H1 (cell line): ENCODE data around the gene CARD11. TPM values are rescaled to one million over a fixed set of nuclear protein-coding genes. Genes with fewer than 3 reads are reported as not detected.

Experiments used
- CTCF ChIA-PET: fragments of 300-600 bp; sonication (Branson Sonifier 250); formaldehyde crosslinking; loops from one replicate; lab custom pipeline; 2021; ENCODE audit not compliant: partially characterized antibody; lab: Charles Lee
- POLR2A ChIA-PET: fragments of 300-600 bp; sonication (Branson Sonifier 250); formaldehyde crosslinking; loops from one replicate; lab custom pipeline; 2021; ENCODE audit warnings: inconsistent platforms; ENCODE audit not compliant: partially characterized antibody; lab: Charles Lee
- DNase-seq, 2 experiments: peaks; one replicate each; pipeline versions ENCODE4 v3.0.0 to v3.0.0-alpha.2; 2010 to 2022; ENCODE audit warnings: low spot score in 2 of 2, low read depth in 1 of 2, mixed read lengths in 1 of 2
- FAIRE-seq: peaks from 2 replicates; lab custom pipeline; 2011; peaks lifted over from hg19 to GRCh38; lab: Jason Lieb, UNC
- H2AFZ ChIP-seq: 2 replicates; pipeline ENCODE4 v1.8.1; 2012; ENCODE audit warnings: low read length, inconsistent platforms
- H2AK5ac ChIP-seq: 2 replicates; pipeline ENCODE4 v1.6.1; 2013; ENCODE audit warnings: low read depth, low read length
- H2BK120ac ChIP-seq: replicated peaks from 2 replicates; pipeline ENCODE3; 2013; ENCODE audit warnings: low read depth, low read length, inconsistent platforms
- H2BK12ac ChIP-seq: 2 replicates; pipeline ENCODE4 v1.6.1; 2013; ENCODE audit warnings: low read depth, low read length
- H2BK15ac ChIP-seq: 2 replicates; pipeline ENCODE4 v1.6.1; 2013; ENCODE audit warnings: low read length
- H2BK20ac ChIP-seq: 2 replicates; pipeline ENCODE4 v1.6.1; 2013; ENCODE audit warnings: low read length
- H2BK5ac ChIP-seq: 2 replicates; pipeline ENCODE4 v1.6.1; 2013; ENCODE audit warnings: low read depth, low read length
- H3K14ac ChIP-seq: 2 replicates; pipeline ENCODE4 v1.6.1; 2013; ENCODE audit warnings: inconsistent platforms; ENCODE audit not compliant: insufficient read length
- H3K18ac ChIP-seq: 2 replicates; pipeline ENCODE4 v1.6.1; 2013; ENCODE audit warnings: low read length; ENCODE audit errors: extremely low read depth
- H3K23ac ChIP-seq: 2 replicates; pipeline ENCODE4 v1.6.1; 2013; ENCODE audit warnings: inconsistent platforms; ENCODE audit not compliant: insufficient read length
- H3K23me2 ChIP-seq: 2 replicates; pipeline ENCODE4 v1.6.1; 2013; ENCODE audit warnings: low read depth, low read length
- H3K27ac ChIP-seq: 2 replicates; pipeline ENCODE4 v1.6.1; 2011; ENCODE audit warnings: low read depth, low read length, inconsistent platforms
- H3K27me3 ChIP-seq, 4 experiments: replicated peaks in 1 of 4; 1 replicate in 1 of 4; 2 replicates in 3 of 4; pipeline versions ENCODE4 v1.6.1 to v1.8.1; 2011 to 2013; ENCODE audit warnings: low read length in 3 of 4, mild to moderate bottlenecking in 3 of 4, inconsistent platforms in 2 of 4, mixed read lengths in 2 of 4, moderate library complexity in 1 of 4; ENCODE audit not compliant: control insufficient read depth in 3 of 4, insufficient read depth in 3 of 4; ENCODE audit errors: extremely low read depth in 1 of 4
- H3K36me3 ChIP-seq, 4 experiments: 2 replicates each; pipeline versions ENCODE4 v1.6.1 to v1.8.1; 2011 to 2013; ENCODE audit warnings: mild to moderate bottlenecking in 4 of 4, low read length in 3 of 4, moderate library complexity in 2 of 4, control low read depth in 1 of 4, inconsistent platforms in 1 of 4; ENCODE audit not compliant: insufficient read depth in 4 of 4, control insufficient read depth in 2 of 4
- H3K4ac ChIP-seq: replicated peaks from 2 replicates; pipeline ENCODE3; 2013; ENCODE audit warnings: low read length, low read depth, mixed read lengths, inconsistent platforms; ENCODE audit not compliant: insufficient read length
- H3K4me1 ChIP-seq, 4 experiments: replicated peaks in 1 of 4; 1 replicate in 1 of 4; 2 replicates in 3 of 4; pipeline versions ENCODE4 v1.6.1 to v1.8.1; 2011 to 2013; ENCODE audit warnings: low read length in 3 of 4, inconsistent platforms in 2 of 4, mixed read lengths in 1 of 4; ENCODE audit not compliant: insufficient read depth in 4 of 4, control insufficient read depth in 3 of 4
- H3K4me2 ChIP-seq, 2 experiments: 2 replicates each; pipeline versions ENCODE4 v1.6.1 to v1.8.1; 2011 to 2013; ENCODE audit warnings: low read depth in 2 of 2, low read length in 2 of 2, control low read depth in 1 of 2, inconsistent platforms in 1 of 2, mild to moderate bottlenecking in 1 of 2; ENCODE audit not compliant: insufficient read depth in 1 of 2
- H3K4me3 ChIP-seq, 4 experiments: fragments of 200-600, 300-600 bp in 1 of 4; sonication (generic), shearing (Covaris generic), sonication (Bioruptor Twin) in 1 of 4; 2 replicates each; pipeline versions ENCODE4 v1.5.1 to v1.8.1; 2011 to 2016; ENCODE audit warnings: low read length in 4 of 4, low read depth in 3 of 4, control low read depth in 2 of 4, inconsistent platforms in 2 of 4, mild to moderate bottlenecking in 2 of 4, mixed read lengths in 1 of 4, moderate library complexity in 1 of 4; ENCODE audit not compliant: insufficient read depth in 2 of 4; ENCODE audit errors: extremely low read depth in 1 of 4
- H3K56ac ChIP-seq: replicated peaks from 2 replicates; pipeline ENCODE3; 2013; ENCODE audit warnings: low read depth, mild to moderate bottlenecking, mixed read lengths, low read length, inconsistent platforms; ENCODE audit not compliant: insufficient read length
- H3K79me1 ChIP-seq: 2 replicates; pipeline ENCODE4 v1.6.1; 2013; ENCODE audit warnings: low read depth, low read length, control low read depth
- H3K79me2 ChIP-seq, 2 experiments: 2 replicates each; pipeline versions ENCODE4 v1.6.1 to v1.8.1; 2012 to 2013; ENCODE audit warnings: low read length in 2 of 2, mild to moderate bottlenecking in 2 of 2, inconsistent platforms in 1 of 2; ENCODE audit not compliant: insufficient read depth in 2 of 2, control insufficient read depth in 1 of 2
- H3K9ac ChIP-seq, 4 experiments: replicated peaks in 1 of 4; 1 replicate in 1 of 4; 2 replicates in 3 of 4; pipeline versions ENCODE4 v1.6.1 to v1.8.1; 2011 to 2013; ENCODE audit warnings: low read depth in 3 of 4, low read length in 3 of 4, control low read depth in 2 of 4, mild to moderate bottlenecking in 2 of 4, moderate library complexity in 2 of 4, inconsistent platforms in 1 of 4; ENCODE audit errors: extremely low read depth in 1 of 4
- H3K9me3 ChIP-seq, 2 experiments: 2 replicates each; pipeline versions ENCODE4 v1.6.1 to v1.8.1; 2012 to 2013; ENCODE audit warnings: mild to moderate bottlenecking in 2 of 2, moderate library complexity in 2 of 2, control low read depth in 1 of 2, inconsistent platforms in 1 of 2, low read depth in 1 of 2, low read length in 1 of 2, mixed read lengths in 1 of 2; ENCODE audit not compliant: insufficient read depth in 2 of 2
- H4K20me1 ChIP-seq, 2 experiments: replicated peaks in 1 of 2; 2 replicates each; pipeline versions ENCODE3 to v1.8.1; 2011 to 2013; ENCODE audit warnings: inconsistent platforms in 2 of 2, low read length in 2 of 2, mild to moderate bottlenecking in 1 of 2; ENCODE audit not compliant: insufficient read depth in 2 of 2, control insufficient read depth in 1 of 2
- H4K5ac ChIP-seq: 2 replicates; pipeline ENCODE4 v1.6.1; 2013; ENCODE audit warnings: low read length, low read depth, mixed read lengths, inconsistent platforms; ENCODE audit not compliant: insufficient read length
- H4K8ac ChIP-seq: 2 replicates; pipeline ENCODE4 v1.8.0; 2013; ENCODE audit warnings: mild to moderate bottlenecking, moderate library complexity, low read length, inconsistent platforms; ENCODE audit not compliant: insufficient read depth; ENCODE audit errors: extremely low read depth
- H4K91ac ChIP-seq: replicated peaks from 2 replicates; pipeline ENCODE3; 2013; ENCODE audit warnings: low read length, mixed read lengths, inconsistent platforms; ENCODE audit not compliant: insufficient read length
- BACH1 ChIP-seq: IDR thresholded peaks from 2 replicates; pipeline ENCODE4 v1.6.1; 2012; ENCODE audit warnings: low read length, improper control_type of control experiment
- CBX8 ChIP-seq: fragments of 300-800, 300-1000 bp; sonication (generic); IDR thresholded peaks from 2 replicates; pipeline ENCODE4 v1.7.1; 2016; ENCODE audit warnings: low read depth, low read length, borderline replicate concordance
- CEBPB ChIP-seq: IDR thresholded peaks from 2 replicates; pipeline ENCODE4 v1.6.1; 2012; ENCODE audit warnings: low read depth, low read length
- CTCF ChIP-seq, 3 experiments: IDR thresholded peaks; 1 replicate in 2 of 3; 2 replicates in 1 of 3; pipeline versions ENCODE4 v1.5.1 to v1.6.1; 2011; ENCODE audit warnings: low read length in 3 of 3, mild to moderate bottlenecking in 3 of 3, inconsistent platforms in 2 of 3, low read depth in 1 of 3, moderate library complexity in 1 of 3; ENCODE audit not compliant: insufficient read depth in 1 of 3; ENCODE audit errors: control extremely low read depth in 1 of 3
- GABPA ChIP-seq: IDR thresholded peaks from 2 replicates; pipeline ENCODE4 v1.6.1; 2011; ENCODE audit warnings: mild to moderate bottlenecking, low read length, moderate library complexity, borderline replicate concordance; ENCODE audit not compliant: insufficient read depth
- HDAC6 ChIP-seq: IDR thresholded peaks from one replicate; pipeline ENCODE4 v1.7.1; 2012; ENCODE audit warnings: low read depth, mild to moderate bottlenecking, inconsistent platforms, low read length, moderate library complexity
- NANOG ChIP-seq: IDR thresholded peaks from 2 replicates; pipeline ENCODE4 v1.6.1; 2011; ENCODE audit warnings: low read length, low read depth, mild to moderate bottlenecking, inconsistent platforms; ENCODE audit not compliant: insufficient read depth, poor library complexity, severe bottlenecking
- SIRT6 ChIP-seq: IDR thresholded peaks from one replicate; pipeline ENCODE4 v1.7.1; 2012; ENCODE audit warnings: low read length, inconsistent platforms
- WGBS, 2 experiments: shearing (Covaris generic) in 1 of 2; methylation state at CpG; one replicate each; pipeline versions ENCODE4 v1.1.6 to v1.1.7; 2013 to 2015; ENCODE audit warnings: low lambda C conversion rate in 2 of 2, mixed read lengths in 2 of 2, inconsistent platforms in 1 of 2, low coverage in 1 of 2, missing lambda C conversion rate in 1 of 2; ENCODE audit not compliant: insufficient replicate concordance in 2 of 2, insufficient coverage in 1 of 2, insufficient read length in 1 of 2; ENCODE audit errors: extremely low coverage in 1 of 2, missing lambda C conversion rate in 1 of 2; 5-methylcytosine and 5-hydroxymethylcytosine counted together
- polyA plus RNA-seq, 7 experiments: library from polyadenylated mRNA; depleted of rRNA in 3 of 7; stranded (reverse) in 5 of 7; unstranded in 2 of 7; fragments of >200 nt in 5 of 7; fragments of 200-250 nt in 2 of 7; gene quantifications; 1 replicate in 5 of 7; 2 replicates in 1 of 7; 4 replicates in 1 of 7; pipeline versions ENCODE4 v1.2.1 to v1.2.3, GENCODE V29; 2011 to 2013; ENCODE audit warnings: missing spikeins in 2 of 7, mixed read lengths in 2 of 7
- total RNA-seq: library from RNA; stranded (reverse); fragmentation: NEBNext Ultra II Directional; extraction: Animal tissue kit (Norgen Biotek cat#: 25700); gene quantifications from 2 replicates; pipeline ENCODE4 v1.2.1, GENCODE V29; 2021

The CARD11 gene
- total and polyA plus RNA-seq, 2 of the 8 experiments (the other 6 are each of a cell fraction or from before 2014, with no cell fraction given), result 12.6 to 29.8 TPM

GRCh38 chr7:2927592-2927991, 116.1 kb downstream of the CARD11 start:
- WGBS, 2 experiments, result 88% methylated on average over 7 of the region's 7 CpGs; no CpG with 5 or more reads in 1 of the 2 experiments

More at GRCh38 chr7:2927592-2927991, 116.1 kb downstream of the CARD11 start:
- H2AFZ ChIP-seq, result no peak overlapping the region
- no peak overlapping the region for H2BK20ac ChIP-seq
- H4K8ac ChIP-seq, result no peak overlapping the region
- POLR2A ChIA-PET, result no interaction called here
- no peak overlapping the region for H3K27ac ChIP-seq
- H3K56ac ChIP-seq, result no peak overlapping the region
- DNase-seq (no peak), FAIRE-seq (no peak)
- no peak overlapping the region for H4K91ac ChIP-seq
- no peak overlapping the region for H2BK12ac ChIP-seq
- no peaks in the 10 kb centered on the region for H3K27me3 ChIP-seq
- no peaks in the 10 kb centered on the region for H3K4me1 ChIP-seq
- H2BK5ac ChIP-seq, result no peak overlapping the region
- H3K4me3 ChIP-seq, result no peak overlapping the region
- no peak overlapping the region for H3K14ac ChIP-seq
- TF ChIP-seq BACH1, result no peak
- TF ChIP-seq CEBPB, result no peak
- TF ChIP-seq CTCF (IDR thresholded peaks at IDR 0.05; ENCODE audit: control extremely low read depth in 1 of 3, insufficient read depth in 1 of 3, low read depth in 1 of 3, low read length in 3 of 3), result no peak
- no peak for TF ChIP-seq GABPA
- no peak for TF ChIP-seq SIRT6
- no peak for TF ChIP-seq CBX8
- no peak for TF ChIP-seq NANOG
- TF ChIP-seq HDAC6, result no peak
- no peak overlapping the region for H2BK120ac ChIP-seq
- H3K9me3 ChIP-seq, result no peaks in the 10 kb centered on the region
- no peaks in the 10 kb centered on the region for H3K36me3 ChIP-seq
- H4K20me1 ChIP-seq, result peaks cover 0 to 1% of the 10 kb centered on the region in 2 experiments
- H4K5ac ChIP-seq, result no peak overlapping the region
- CTCF ChIA-PET, result interaction anchor here (1.2 to 1.9 kb wide), 4 partner anchors 16 to 166 kb away, joined by 3 to 5 read pairs (median 4); no protein-coding TSS in a partner anchor
- H3K23me2 ChIP-seq, result no peaks in the 10 kb centered on the region
- H2AK5ac ChIP-seq, result no peak overlapping the region
- no peak overlapping the region for H3K4me2 ChIP-seq
- H3K4ac ChIP-seq, result no peak overlapping the region
- H3K79me1 ChIP-seq, result no peaks in the 10 kb centered on the region
- no peak overlapping the region for H3K23ac ChIP-seq
- H2BK15ac ChIP-seq, result no peak overlapping the region
- H3K79me2 ChIP-seq, result no peaks in the 10 kb centered on the region
- H3K18ac ChIP-seq, result no peak overlapping the region
- no peak overlapping the region for H3K9ac ChIP-seq
